ENCODE results near the gene PPP1R9B.
A peak's percentile ranks its signal among the peaks of the same experiment; 100 is the strongest.

Gene PPP1R9B

GRCh38 chr17:50163843-50164696 is 13.6 kb upstream of the PPP1R9B start:
- no peak for TF ChIP-seq CTCF (IDR thresholded peaks at IDR 0.05; ENCODE audit: insufficient read depth, low read depth, low read length, missing control alignments)
- DNase-seq (ENCODE audit: low read depth), result no peak
- no peak overlapping the region for H3K4me3 ChIP-seq (ENCODE audit: low read length)

GRCh38 chr17:50162466-50163254 is 12.2 kb upstream of the PPP1R9B start:
- no peak overlapping the region for H3K4me3 ChIP-seq (ENCODE audit: low read length)
- DNase-seq (ENCODE audit: low read depth), result no peak
- TF ChIP-seq CTCF (IDR thresholded peaks at IDR 0.05; ENCODE audit: insufficient read depth, low read depth, low read length, missing control alignments), result no peak

GRCh38 chr17:50161911-50162288 is 11.4 kb upstream of the PPP1R9B start:
- no peak overlapping the region for H3K4me3 ChIP-seq (ENCODE audit: low read length)
- TF ChIP-seq CTCF (IDR thresholded peaks at IDR 0.05; ENCODE audit: insufficient read depth, low read depth, low read length, missing control alignments), result no peak
- DNase-seq (ENCODE audit: low read depth), result no peak

GRCh38 chr17:50161023-50161910 is 10.8 kb upstream of the PPP1R9B start:
- H3K4me3 ChIP-seq (ENCODE audit: low read length), result peak overlapping the region; percentile 73
- DNase-seq (ENCODE audit: low read depth), result peak; percentile 88
- peak; percentile 83 for TF ChIP-seq CTCF (IDR thresholded peaks at IDR 0.05; ENCODE audit: insufficient read depth, low read depth, low read length, missing control alignments)

GRCh38 chr17:50157891-50158290 is 7.4 kb upstream of the PPP1R9B start:
- DNase-seq (ENCODE audit: low read depth), result no peak
- H3K4me3 ChIP-seq (ENCODE audit: low read length), result no peak overlapping the region
- no peak for TF ChIP-seq CTCF (IDR thresholded peaks at IDR 0.05; ENCODE audit: insufficient read depth, low read depth, low read length, missing control alignments)

- no peak for TF ChIP-seq CTCF (IDR thresholded peaks at IDR 0.05; ENCODE audit: insufficient read depth, low read depth, low read length, missing control alignments)
- no peak for DNase-seq (ENCODE audit: low read depth)
- H3K4me3 ChIP-seq (ENCODE audit: low read length), result no peak overlapping the region
These were observed 4.8 kb upstream of the PPP1R9B start for GRCh38 chr17:50155115-50155819.

Data from epithelial cell of esophagus (primary cell).